K562 (cell line): ENCODE results near the gene ACP4. TPM values are rescaled to one million over a fixed set of nuclear protein-coding genes. Genes with fewer than 3 reads are reported as not detected.

ENCODE experiments used
- BDP1 ChIP-seq: IDR thresholded peaks from 3 replicates; pipeline ENCODE4 v1.6.1; 2011; ENCODE audit not compliant: insufficient read length, insufficient read depth
- CREB3 ChIP-seq: fragments of 450-650 bp; conservative IDR thresholded peaks from 2 replicates; pipeline ENCODE4 v1.6.1; 2016; ENCODE audit warnings: missing genetic modification characterization, low read depth, mild to moderate bottlenecking, missing compliant biosample characterization, moderate library complexity
- CREB5 ChIP-seq: fragments of 250-450 bp; sonication (Bioruptor Pico); IDR thresholded peaks from 2 replicates; pipeline ENCODE4 v1.5.0; 2020; ENCODE audit warnings: mild to moderate bottlenecking
- E4F1 ChIP-seq: fragments of 250-450 bp; sonication (Bioruptor Pico); IDR thresholded peaks from 2 replicates; pipeline ENCODE4 v1.5.0; 2021; ENCODE audit warnings: mild to moderate bottlenecking, borderline replicate concordance
- EHMT2 ChIP-seq: fragments of 450-650 bp; IDR thresholded peaks from 2 replicates; pipeline ENCODE4 v1.6.1; 2018; ENCODE audit warnings: antibody characterized with exemption
- ELF1 ChIP-seq: fragments of 200-800 bp; sonication (Bioruptor generic); IDR thresholded peaks from 2 replicates; pipeline ENCODE4 v1.6.1; 2016; ENCODE audit warnings: missing genetic modification characterization, missing compliant biosample characterization
- ESRRB ChIP-seq: fragments of 250-450 bp; sonication (Bioruptor Pico); IDR thresholded peaks from 2 replicates; pipeline ENCODE4 v1.5.0; 2020; ENCODE audit warnings: mild to moderate bottlenecking, moderate library complexity, borderline replicate concordance
- GMEB1 ChIP-seq: fragments of 250-450 bp; sonication (Bioruptor Pico); IDR thresholded peaks from 2 replicates; pipeline ENCODE4 v1.4.0; 2020; ENCODE audit warnings: mild to moderate bottlenecking
- HMGN3 ChIP-seq: IDR thresholded peaks from 2 replicates; pipeline ENCODE4 v1.6.1; 2011; ENCODE audit warnings: borderline replicate concordance, low read depth, mild to moderate bottlenecking, mixed read lengths, low read length; ENCODE audit not compliant: insufficient read length; ENCODE audit errors: extremely low read depth
- HNRNPUL1 ChIP-seq: fragments of 200-400 bp; formaldehyde crosslinking; IDR thresholded peaks from 2 replicates; pipeline ENCODE4 v1.6.1; 2017; ENCODE audit warnings: low read length
- LEF1 ChIP-seq: fragments of 450-650 bp; IDR thresholded peaks from 2 replicates; pipeline ENCODE4 v1.6.1; 2016; ENCODE audit warnings: mild to moderate bottlenecking
- MYNN ChIP-seq, 2 experiments: sonication (generic); formaldehyde crosslinking in 1 of 2; IDR thresholded peaks; 2 replicates each; pipeline versions ENCODE4 v1.5.0 to v1.6.1; 2016 to 2020; ENCODE audit warnings: antibody characterized with exemption in 1 of 2, missing genetic modification reagents in 1 of 2
- PHB ChIP-seq: fragments of 250-450 bp; sonication (Bioruptor Pico); IDR thresholded peaks from 2 replicates; pipeline ENCODE4 v1.5.0; 2021
- RAD21 ChIP-seq, 2 experiments: fragments of 250-450 bp in 1 of 2; fragments of 450-650 bp in 1 of 2; sonication (Bioruptor Pico) in 1 of 2; formaldehyde crosslinking in 1 of 2; IDR thresholded peaks in 1 of 2; conservative IDR thresholded peaks in 1 of 2; 2 replicates each; pipeline versions ENCODE4 v1.4.0 to v1.8.0; 2020 to 2022; ENCODE audit warnings: mild to moderate bottlenecking in 2 of 2, moderate library complexity in 1 of 2
- SMAD2 ChIP-seq: fragments of 150-350 bp; IDR thresholded peaks from 2 replicates; pipeline ENCODE4 v1.6.1; 2014; ENCODE audit warnings: low read depth, mild to moderate bottlenecking, low read length
- SUPT5H ChIP-seq: fragments of 450-650 bp; IDR thresholded peaks from 2 replicates; pipeline ENCODE4 v1.6.1; 2016
- VEZF1 ChIP-seq: fragments of 200-800 bp; sonication (Bioruptor generic); IDR thresholded peaks from 2 replicates; pipeline ENCODE4 v1.6.1; 2017; ENCODE audit warnings: missing genetic modification characterization, missing compliant biosample characterization
- ZBTB1 ChIP-seq: sonication (generic); formaldehyde crosslinking; IDR thresholded peaks from 2 replicates; pipeline ENCODE4 v1.8.1; 2023; ENCODE audit warnings: missing genetic modification reagents, low read depth, mild to moderate bottlenecking, borderline replicate concordance
- polyA plus RNA-seq, 8 experiments: library from polyadenylated mRNA; depleted of rRNA in 4 of 8; stranded (reverse) in 5 of 8; unstranded in 3 of 8; fragments of >200 nt; fragmentation: Nextera tagmentation in 2 of 8; fragmentation: Illumina TruSeq in 1 of 8; extraction: Ambion mirVana in 2 of 8; extraction: Trizol in 1 of 8; gene quantifications; 2 replicates each; pipeline versions ENCODE4 v1.2.1 to v1.2.3, GENCODE V29; 2011 to 2014; ENCODE audit warnings: inconsistent platforms in 1 of 8, missing spikeins in 1 of 8
- total RNA-seq, 7 experiments: library from RNA; depleted of rRNA in 6 of 7; stranded (reverse); fragments of >200 nt in 6 of 7; fragmentation: Illumina TruSeq in 2 of 7; extraction: Trizol in 2 of 7; gene quantifications; 2 replicates each; pipeline versions ENCODE4 v1.2.1 to v1.2.3, GENCODE V29; 2011 to 2021; ENCODE audit warnings: low replicate concordance in 1 of 7

The ACP4 gene
- total and polyA plus RNA-seq, 9 of the 15 experiments (the other 6 are each of a cell fraction or from before 2014, with no cell fraction given): not detected

GRCh38 chr19:50759886-50760285 lies 30.3 kb upstream of the ACP4 start (continued):
- TF ChIP-seq E4F1 (CRISPR knock-in tag) (no peak), GMEB1 (CRISPR knock-in tag) (no peak; the same call in 1 of the 2 replicates), RAD21 (CRISPR knock-in tag; conservative IDR thresholded peaks at IDR 0.05 in 1 of 2, IDR thresholded peaks at IDR 0.05 in 1 of 2) (no peak), HNRNPUL1 (no peak), ESRRB (CRISPR knock-in tag) (no peak), HMGN3 (no peak), EHMT2 (peak; percentile 51; the same call in 1 of the 2 replicates), SUPT5H (no peak), VEZF1 (CRISPR knock-in tag) (no peak), CREB3 (tag) (peak; percentile 35; the same call in 1 of the 2 replicates), ELF1 (tag) (peak; percentile 79), CREB5 (no peak), ZBTB1 (CRISPR knock-in tag) (no peak), MYNN (IDR thresholded peaks at IDR 0.05) (no peak), MYNN (CRISPR knock-in tag; IDR thresholded peaks at IDR 0.05) (no peak), PHB (CRISPR knock-in tag) (no peak), SMAD2 (no peak), LEF1 (0 out of 2 replicates have a peak, but pooled peaks have one; percentile 49), BDP1 (no peak)
